Skeletal muscle satellite cell (primary cell): ENCODE measurements around the gene B3GNT3. TPM values are rescaled to one million over a fixed set of nuclear protein-coding genes. Genes with fewer than 3 reads are reported as not detected.
A peak's percentile ranks its signal among the peaks of the same experiment; 100 is the strongest.

Source experiments
- H3K27me3 ChIP-seq: 2 replicates; pipeline ENCODE4 v1.7.0; 2013; ENCODE audit warnings: low read length; ENCODE audit not compliant: control insufficient read depth, insufficient read depth
- H3K36me3 ChIP-seq: 2 replicates; pipeline ENCODE4 v1.7.0; 2013; ENCODE audit warnings: mild to moderate bottlenecking, control low read depth, low read length; ENCODE audit not compliant: insufficient read depth
- H3K4me1 ChIP-seq: 2 replicates; pipeline ENCODE4 v1.7.0; 2013; ENCODE audit warnings: low read length; ENCODE audit not compliant: control insufficient read depth, insufficient read depth
- H3K4me2 ChIP-seq: 2 replicates; pipeline ENCODE4 v1.7.0; 2013; ENCODE audit warnings: mild to moderate bottlenecking, low read length
- H3K4me3 ChIP-seq: 2 replicates; pipeline ENCODE4 v1.7.0; 2013; ENCODE audit warnings: low read length
- H3K9ac ChIP-seq: 2 replicates; pipeline ENCODE4 v1.7.0; 2013; ENCODE audit warnings: mild to moderate bottlenecking, low read depth, low read length, moderate library complexity
- H3K9me3 ChIP-seq: replicated peaks from 2 replicates; pipeline ENCODE4 v1.7.0; 2013; ENCODE audit warnings: mild to moderate bottlenecking, control low read depth, low read length
- small RNA-seq: library from RNA; depleted of rRNA; stranded (forward); fragments of <200 nt; gene quantifications from one replicate; pipeline ENCODE3, GENCODE V24; 2012

Gene B3GNT3

GRCh38 chr19:17860331-17860992, 65.5 kb downstream of the B3GNT3 start:
- H3K4me2 ChIP-seq: peak overlapping the region; percentile 94
- H3K9ac ChIP-seq: peak overlapping the region; percentile 97
- H3K27me3 ChIP-seq: no peaks in the 10 kb centered on the region
- H3K36me3 ChIP-seq: peaks cover 54% of the 10 kb centered on the region
- no peaks in the 10 kb centered on the region for H3K9me3 ChIP-seq
- peaks cover 17% of the 10 kb centered on the region for H3K4me1 ChIP-seq
- peak overlapping the region; percentile 91 for H3K4me3 ChIP-seq

- H3K9ac ChIP-seq: peak overlapping the region; percentile 97
- no peaks in the 10 kb centered on the region for H3K9me3 ChIP-seq
- peak overlapping the region; percentile 91 for H3K4me3 ChIP-seq
- peaks cover 17% of the 10 kb centered on the region for H3K4me1 ChIP-seq
- peaks cover 58% of the 10 kb centered on the region for H3K36me3 ChIP-seq
- H3K27me3 ChIP-seq: no peaks in the 10 kb centered on the region
- H3K4me2 ChIP-seq: peak overlapping the region; percentile 94
Observed at GRCh38 chr19:17860993-17861360, 66.0 kb downstream of the B3GNT3 start.

- peak overlapping the region; percentile 94 for H3K4me2 ChIP-seq
- peak overlapping the region; percentile 97 for H3K9ac ChIP-seq
- peak overlapping the region; percentile 91 for H3K4me3 ChIP-seq
- H3K36me3 ChIP-seq: peaks cover 58% of the 10 kb centered on the region
- H3K27me3 ChIP-seq: no peaks in the 10 kb centered on the region
- no peaks in the 10 kb centered on the region for H3K9me3 ChIP-seq
- H3K4me1 ChIP-seq: peaks cover 17% of the 10 kb centered on the region
Observed at GRCh38 chr19:17861542-17862402, 66.8 kb downstream of the B3GNT3 start.

- Histone ChIP-seq H3K4me1 (peaks cover 17% of the 10 kb centered on the region), H3K9me3 (no peaks in the 10 kb centered on the region), H3K9ac (no peak overlapping the region), H3K36me3 (peaks cover 58% of the 10 kb centered on the region), H3K27me3 (no peaks in the 10 kb centered on the region), H3K4me2 (no peak overlapping the region), H3K4me3 (no peak overlapping the region)
Observed at GRCh38 chr19:17862711-17863519, 68.0 kb downstream of the B3GNT3 start.

Small RNAs within 50 kb of the gene (small RNA-seq; reads per million reads assigned to genes)
- not detected for gene SNORA68
